GM23338 (cell line): ENCODE results near the gene SP100. TPM values are rescaled to one million over a fixed set of nuclear protein-coding genes. Genes with fewer than 3 reads are reported as not detected.

ENCODE experiments used
- ATAC-seq: fragments of 200-7000 bp; cut with Tn5 transposase; 3 replicates; pipeline ENCODE4 v1.9.1; 2020
- DNase-seq: peaks from one replicate; pipeline ENCODE4 v3.0.0-alpha.2; 2015; ENCODE audit warnings: low spot score
- H2AFZ ChIP-seq: fragments of 200-600 bp; sonication (generic); 2 replicates; pipeline ENCODE4 v1.8.0; 2016; ENCODE audit warnings: antibody characterized with exemption, mild to moderate bottlenecking, moderate library complexity
- H3F3A ChIP-seq: fragments of 200-600 bp; sonication (generic); replicated peaks from 2 replicates; pipeline ENCODE4 v1.8.0; 2017; ENCODE audit warnings: antibody characterized with exemption, mixed run types, low read depth
- H3K27ac ChIP-seq: fragments of 200-600 bp; sonication (generic); 2 replicates; pipeline ENCODE4 v1.6.1; 2016; ENCODE audit warnings: low read depth
- H3K27me3 ChIP-seq: fragments of 200-600 bp; sonication (generic); 2 replicates; pipeline ENCODE4 v1.8.0; 2016; ENCODE audit warnings: mild to moderate bottlenecking, mixed run types, moderate library complexity; ENCODE audit not compliant: insufficient read depth
- H3K36me3 ChIP-seq: fragments of 200-600 bp; sonication (generic); 2 replicates; pipeline ENCODE4 v1.8.0; 2016; ENCODE audit warnings: mild to moderate bottlenecking; ENCODE audit not compliant: insufficient read depth
- H3K4me1 ChIP-seq: fragments of 200-600 bp; sonication (generic); 2 replicates; pipeline ENCODE4 v1.8.0; 2016; ENCODE audit warnings: mild to moderate bottlenecking, moderate library complexity; ENCODE audit not compliant: insufficient read depth
- H3K4me2 ChIP-seq: fragments of 200-600 bp; sonication (generic); 2 replicates; pipeline ENCODE4 v1.7.1; 2017; ENCODE audit warnings: mixed run types
- H3K4me3 ChIP-seq: fragments of 200-600 bp; sonication (generic); 2 replicates; pipeline ENCODE4 v1.6.1; 2016; ENCODE audit warnings: mixed run types
- H3K79me2 ChIP-seq: fragments of 200-600 bp; sonication (generic); replicated peaks from 2 replicates; pipeline ENCODE4 v1.8.0; 2017; ENCODE audit warnings: mild to moderate bottlenecking; ENCODE audit not compliant: insufficient read depth
- H3K9me2 ChIP-seq: fragments of 200-600 bp; sonication (generic); 2 replicates; pipeline ENCODE4 v1.8.0; 2017; ENCODE audit not compliant: insufficient read depth
- H4K20me1 ChIP-seq: fragments of 200-600 bp; sonication (generic); replicated peaks from 2 replicates; pipeline ENCODE4 v1.8.0; 2017; ENCODE audit warnings: mild to moderate bottlenecking; ENCODE audit not compliant: insufficient read depth
- H3K27ac Mint-ChIP-seq: 2 replicates; pipeline ENCODE4 v1.8.0; 2020; ENCODE audit warnings: inconsistent platforms, mild to moderate bottlenecking, moderate library complexity, mixed read lengths
- H3K27me3 Mint-ChIP-seq: 3 replicates; pipeline ENCODE4 v1.8.0; 2022; ENCODE audit warnings: low read depth, mild to moderate bottlenecking, moderate library complexity, mixed read lengths, inconsistent platforms; ENCODE audit not compliant: insufficient read depth, poor library complexity
- H3K36me3 Mint-ChIP-seq: 3 replicates; pipeline ENCODE4 v1.8.0; 2021; ENCODE audit warnings: low read depth, mild to moderate bottlenecking, inconsistent platforms, moderate library complexity, mixed read lengths
- H3K4me1 Mint-ChIP-seq: 3 replicates; pipeline ENCODE4 v1.8.0; 2020; ENCODE audit warnings: mild to moderate bottlenecking, inconsistent platforms, mixed read lengths
- H3K4me3 Mint-ChIP-seq: 3 replicates; pipeline ENCODE4 v1.8.0; 2021; ENCODE audit warnings: moderate library complexity, mild to moderate bottlenecking, inconsistent platforms, mixed read lengths
- H3K9me3 Mint-ChIP-seq: 3 replicates; pipeline ENCODE4 v1.8.0; 2020; ENCODE audit warnings: moderate library complexity, mild to moderate bottlenecking, inconsistent platforms, mixed read lengths
- EZH2 ChIP-seq: fragments of 200-600 bp; sonication (generic); IDR thresholded peaks from one replicate; pipeline ENCODE4 v1.8.0; 2017; ENCODE audit warnings: antibody characterized with exemption, mild to moderate bottlenecking, low read depth; ENCODE audit not compliant: unreplicated experiment
- ZNF114 ChIP-seq: fragments of 250-450 bp; sonication (Bioruptor Pico); IDR thresholded peaks from 2 replicates; pipeline ENCODE4 v1.5.0; 2020; ENCODE audit warnings: mild to moderate bottlenecking, moderate library complexity
- ZNF462 ChIP-seq: fragments of 250-450 bp; sonication (Bioruptor Pico); IDR thresholded peaks from 2 replicates; pipeline ENCODE4 v1.5.0; 2020; ENCODE audit warnings: mild to moderate bottlenecking, moderate library complexity
- polyA plus RNA-seq: library from polyadenylated mRNA; unstranded; fragments of >200 nt; fragmentation: Nextera tagmentation; extraction: Ambion mirVana; gene quantifications from 2 replicates; pipeline ENCODE4 v1.2.1, GENCODE V29; 2016
- total RNA-seq: library from RNA; depleted of rRNA; stranded (reverse); fragments of >200 nt; shearing (Covaris generic); gene quantifications from 2 replicates; pipeline ENCODE4 v1.2.3, GENCODE V29; 2014
- TF ChIP-seq, protein P1 (sequence below), 2 experiments: fragments of 200-600 bp in 1 of 2; sonication (generic) in 1 of 2; conservative IDR thresholded peaks; 2 replicates each; pipeline versions ENCODE4 v1.5.1 to v1.6.1; 2016 to 2017; ENCODE audit warnings: antibody characterized with exemption in 2 of 2, low read depth in 2 of 2, mild to moderate bottlenecking in 2 of 2, moderate library complexity in 1 of 2

SP100 gene
- total and polyA plus RNA-seq, 2 experiments from 2014 or later: 0.44 to 0.73 TPM

GRCh38 chr2:230557065-230557464 lies 141.1 kb downstream of the SP100 start:
- no peak overlapping the region for H3K27ac ChIP-seq
- no peak overlapping the region for H3K27ac Mint-ChIP-seq
- H3K9me3 Mint-ChIP-seq: peaks cover 23% of the 10 kb centered on the region
- DNase-seq (no peak), ATAC-seq (no peak)
- H3K4me3 Mint-ChIP-seq: no peak overlapping the region
- no peak overlapping the region for H3K4me2 ChIP-seq
- no peaks in the 10 kb centered on the region for H3F3A ChIP-seq
- peaks cover 12% of the 10 kb centered on the region; the same call in 2 of the 3 replicates for H3K36me3 Mint-ChIP-seq
- no peaks in the 10 kb centered on the region for H4K20me1 ChIP-seq
- no peaks in the 10 kb centered on the region for H3K27me3 ChIP-seq
- TF ChIP-seq EZH2 (no peak), ZNF462 (CRISPR knock-in tag) (no peak), ZNF114 (CRISPR knock-in tag) (no peak)
- TF ChIP-seq, protein P1, sequence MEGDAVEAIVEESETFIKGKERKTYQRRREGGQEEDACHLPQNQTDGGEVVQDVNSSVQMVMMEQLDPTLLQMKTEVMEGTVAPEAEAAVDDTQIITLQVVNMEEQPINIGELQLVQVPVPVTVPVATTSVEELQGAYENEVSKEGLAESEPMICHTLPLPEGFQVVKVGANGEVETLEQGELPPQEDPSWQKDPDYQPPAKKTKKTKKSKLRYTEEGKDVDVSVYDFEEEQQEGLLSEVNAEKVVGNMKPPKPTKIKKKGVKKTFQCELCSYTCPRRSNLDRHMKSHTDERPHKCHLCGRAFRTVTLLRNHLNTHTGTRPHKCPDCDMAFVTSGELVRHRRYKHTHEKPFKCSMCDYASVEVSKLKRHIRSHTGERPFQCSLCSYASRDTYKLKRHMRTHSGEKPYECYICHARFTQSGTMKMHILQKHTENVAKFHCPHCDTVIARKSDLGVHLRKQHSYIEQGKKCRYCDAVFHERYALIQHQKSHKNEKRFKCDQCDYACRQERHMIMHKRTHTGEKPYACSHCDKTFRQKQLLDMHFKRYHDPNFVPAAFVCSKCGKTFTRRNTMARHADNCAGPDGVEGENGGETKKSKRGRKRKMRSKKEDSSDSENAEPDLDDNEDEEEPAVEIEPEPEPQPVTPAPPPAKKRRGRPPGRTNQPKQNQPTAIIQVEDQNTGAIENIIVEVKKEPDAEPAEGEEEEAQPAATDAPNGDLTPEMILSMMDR (conservative IDR thresholded peaks at IDR 0.05; ENCODE audit: low read depth in 2 of 2): no peak
- no peaks in the 10 kb centered on the region for H3K79me2 ChIP-seq
- H3K27me3 Mint-ChIP-seq: no peaks in the 10 kb centered on the region
- no peaks in the 10 kb centered on the region; the same call in 1 of the 2 replicates for H3K9me2 ChIP-seq
- H2AFZ ChIP-seq: no peak overlapping the region
- H3K4me1 Mint-ChIP-seq: no peaks in the 10 kb centered on the region
- no peaks in the 10 kb centered on the region for H3K36me3 ChIP-seq
- H3K4me3 ChIP-seq: no peak overlapping the region
- H3K4me1 ChIP-seq: no peaks in the 10 kb centered on the region
